Measurements from ENCODE around the gene SLC22A23.

DNA sequence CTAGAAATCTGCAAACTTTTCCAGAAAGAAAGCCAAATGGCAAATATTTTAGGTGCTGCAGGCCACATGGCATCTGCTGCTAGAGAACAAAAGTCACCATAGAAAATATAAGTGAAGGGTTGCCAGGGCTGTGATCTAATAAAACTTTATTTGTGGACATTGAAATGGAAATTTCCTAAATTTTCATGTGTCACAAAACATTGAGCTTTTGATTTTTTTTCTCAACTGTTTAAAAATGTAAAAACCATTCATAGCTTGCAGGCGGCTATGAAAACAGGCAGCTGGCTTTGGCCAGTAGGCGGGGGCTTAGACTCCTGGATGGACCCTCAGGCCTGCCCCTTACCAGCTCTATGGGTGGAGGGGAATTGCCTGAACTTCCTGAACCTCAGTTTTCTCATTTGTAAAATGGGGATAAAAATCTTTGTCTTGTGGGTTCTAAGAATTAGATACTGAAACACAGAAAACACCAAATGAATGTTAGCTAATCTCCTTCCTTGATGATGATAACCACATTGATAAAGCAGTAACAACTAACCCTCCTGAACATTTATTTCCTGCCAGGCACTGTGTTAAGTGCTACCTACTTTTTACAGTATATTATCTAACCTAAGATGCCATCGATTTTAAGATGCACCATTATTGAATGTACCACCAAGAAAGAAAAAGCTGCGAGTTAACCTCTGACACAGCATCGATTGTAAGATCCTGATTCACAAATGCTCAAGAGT, 85.5 kb downstream of the SLC22A23 start:
- TF ChIP-seq, protein P1, sequence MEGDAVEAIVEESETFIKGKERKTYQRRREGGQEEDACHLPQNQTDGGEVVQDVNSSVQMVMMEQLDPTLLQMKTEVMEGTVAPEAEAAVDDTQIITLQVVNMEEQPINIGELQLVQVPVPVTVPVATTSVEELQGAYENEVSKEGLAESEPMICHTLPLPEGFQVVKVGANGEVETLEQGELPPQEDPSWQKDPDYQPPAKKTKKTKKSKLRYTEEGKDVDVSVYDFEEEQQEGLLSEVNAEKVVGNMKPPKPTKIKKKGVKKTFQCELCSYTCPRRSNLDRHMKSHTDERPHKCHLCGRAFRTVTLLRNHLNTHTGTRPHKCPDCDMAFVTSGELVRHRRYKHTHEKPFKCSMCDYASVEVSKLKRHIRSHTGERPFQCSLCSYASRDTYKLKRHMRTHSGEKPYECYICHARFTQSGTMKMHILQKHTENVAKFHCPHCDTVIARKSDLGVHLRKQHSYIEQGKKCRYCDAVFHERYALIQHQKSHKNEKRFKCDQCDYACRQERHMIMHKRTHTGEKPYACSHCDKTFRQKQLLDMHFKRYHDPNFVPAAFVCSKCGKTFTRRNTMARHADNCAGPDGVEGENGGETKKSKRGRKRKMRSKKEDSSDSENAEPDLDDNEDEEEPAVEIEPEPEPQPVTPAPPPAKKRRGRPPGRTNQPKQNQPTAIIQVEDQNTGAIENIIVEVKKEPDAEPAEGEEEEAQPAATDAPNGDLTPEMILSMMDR (IDR thresholded peaks at IDR 0.05), result no peak
- TF ChIP-seq POLR2A (IDR thresholded peaks at IDR 0.05), result no peak
